Measurements from ENCODE around the gene SPATA46. TPM values are rescaled to one million over a fixed set of nuclear protein-coding genes. Genes with fewer than 3 reads are reported as not detected.

Gene SPATA46
- total and polyA plus RNA-seq, 2 of the 8 experiments (the other 6 are each of a cell fraction or from before 2014, with no cell fraction given): not detected

GRCh38 chr1:162324396-162324795 is 52.3 kb downstream of the SPATA46 start (continued):
- no peak for TF ChIP-seq TAF7 (optimal IDR thresholded peaks at IDR 0.05; ENCODE audit: borderline replicate concordance, low read depth, low read length)
- no peak for TF ChIP-seq POLR2AphosphoS5 (IDR thresholded peaks at IDR 0.05; ENCODE audit: low read depth, low read length)
- TF ChIP-seq CHD1 (IDR thresholded peaks at IDR 0.05; ENCODE audit: low read depth, low read length): no peak

MicroRNAs encoded within 50 kb of the gene (microRNA counts, 767-probe panel; counts per million panel counts)
- microRNA hsa-miR-556-3p: 879 counts per million, percentile 95 among the panel's probes with 10 or more counts
- 879 counts per million, percentile 95 among the panel's probes with 10 or more counts for microRNA hsa-miR-556-5p

Small RNA genes within 50 kb of the gene (microRNA-seq; reads per million reads assigned to microRNA genes)
- 7.1 to 9.5 reads per million in 2 experiments for gene MIR556 (ENCODE audit: borderline microRNAs expressed in 2 of 2, borderline number of aligned reads in 2 of 2, borderline replicate concordance in 1 of 2)

Small RNA genes within 50 kb of the gene (small RNA-seq; reads per million reads assigned to genes)
- 19.7 reads per million, percentile 92 among the genes with 10 or more reads in this experiment for gene MIR556 (ENCODE audit: insufficient read depth)
- not detected for gene RNA5SP61 (ENCODE audit: insufficient read depth)

Other genes starting within 250 kb of the SPATA46 start
- gene C1orf226, start 4.9 kb upstream of the SPATA46 start, total RNA-seq (2021; fragmentation: NEBNext Ultra II Directional; extraction: Animal tissue kit (Norgen Biotek cat#: 25700)): 18.8 and 19.5 TPM in 2 replicates
- 8.2 and 9.4 TPM in 2 replicates for gene C1orf226, start 4.9 kb upstream of the SPATA46 start, polyA plus RNA-seq (2011; rRNA removed)
- gene SH2D1B, start 35.3 kb upstream of the SPATA46 start, total RNA-seq (2021; fragmentation: NEBNext Ultra II Directional; extraction: Animal tissue kit (Norgen Biotek cat#: 25700)): not detected in 2 replicates
- not detected in 2 replicates for gene SH2D1B, start 35.3 kb upstream of the SPATA46 start, polyA plus RNA-seq (2011; rRNA removed)
- gene UHMK1, start 121.0 kb upstream of the SPATA46 start, total RNA-seq (2021; fragmentation: NEBNext Ultra II Directional; extraction: Animal tissue kit (Norgen Biotek cat#: 25700)): 15.0 and 16.1 TPM in 2 replicates
- 3.1 and 4.6 TPM in 2 replicates for gene UHMK1, start 121.0 kb upstream of the SPATA46 start, polyA plus RNA-seq (2011; rRNA removed)
- 30.2 and 32.9 TPM in 2 replicates for gene UAP1, start 184.9 kb upstream of the SPATA46 start, total RNA-seq (2021; fragmentation: NEBNext Ultra II Directional; extraction: Animal tissue kit (Norgen Biotek cat#: 25700))
- gene UAP1, start 184.9 kb upstream of the SPATA46 start, polyA plus RNA-seq (2011; rRNA removed): 5.1 and 9.4 TPM in 2 replicates